K562 (cell line): ENCODE measurements around the gene CCDC85C. TPM values are rescaled to one million over a fixed set of nuclear protein-coding genes. Genes with fewer than 3 reads are reported as not detected.

Experiments used
- CREB1 ChIP-seq, 2 experiments: sonication (generic) in 1 of 2; formaldehyde crosslinking in 1 of 2; IDR thresholded peaks; 2 replicates each; pipeline versions ENCODE4 v1.6.1 to v1.8.0; 2012 to 2022; ENCODE audit warnings: inconsistent platforms in 1 of 2, mild to moderate bottlenecking in 1 of 2, missing genetic modification reagents in 1 of 2, moderate library complexity in 1 of 2
- CTBP1 ChIP-seq: fragments of 450-650 bp; IDR thresholded peaks from 2 replicates; pipeline ENCODE4 v1.6.1; 2016; ENCODE audit warnings: borderline replicate concordance
- ETV5 ChIP-seq: sonication (generic); formaldehyde crosslinking; IDR thresholded peaks from 2 replicates; pipeline ENCODE4 v1.4.0; 2020; ENCODE audit warnings: low read depth, mild to moderate bottlenecking, missing genetic modification reagents
- FOXA3 ChIP-seq, 2 experiments: fragments of 450-650 bp in 1 of 2; sonication (generic) in 1 of 2; formaldehyde crosslinking; IDR thresholded peaks in 1 of 2; conservative IDR thresholded peaks in 1 of 2; 2 replicates each; pipeline versions ENCODE4 v1.4.0 to v1.8.0; 2020 to 2022; ENCODE audit warnings: mild to moderate bottlenecking in 2 of 2, missing genetic modification reagents in 1 of 2
- FOXJ3 ChIP-seq: sonication (generic); formaldehyde crosslinking; IDR thresholded peaks from 2 replicates; pipeline ENCODE4 v1.4.0; 2020; ENCODE audit warnings: mild to moderate bottlenecking, missing genetic modification reagents
- FOXM1 ChIP-seq, 2 experiments: fragments of 450-650 bp in 1 of 2; sonication (generic) in 1 of 2; formaldehyde crosslinking in 1 of 2; IDR thresholded peaks; 2 replicates each; pipeline versions ENCODE4 v1.6.1 to v1.9.0; 2017 to 2022; ENCODE audit warnings: low read depth in 2 of 2, mild to moderate bottlenecking in 2 of 2, missing genetic modification reagents in 1 of 2, moderate library complexity in 1 of 2
- FOXP1 ChIP-seq: sonication (generic); formaldehyde crosslinking; IDR thresholded peaks from 2 replicates; pipeline ENCODE4 v1.8.0; 2022; ENCODE audit warnings: mild to moderate bottlenecking, missing genetic modification reagents
- GABPB1 ChIP-seq: sonication (generic); formaldehyde crosslinking; IDR thresholded peaks from 2 replicates; pipeline ENCODE4 v1.8.0; 2022; ENCODE audit warnings: mild to moderate bottlenecking, missing genetic modification reagents
- IRF2 ChIP-seq: sonication (generic); formaldehyde crosslinking; IDR thresholded peaks from 2 replicates; pipeline ENCODE4 v1.8.1; 2022; ENCODE audit warnings: mild to moderate bottlenecking, missing genetic modification reagents
- KDM2B ChIP-seq: fragments of 250-450 bp; sonication (Bioruptor Pico); IDR thresholded peaks from 2 replicates; pipeline ENCODE4 v1.8.0; 2021; ENCODE audit warnings: mild to moderate bottlenecking, moderate library complexity
- LCOR ChIP-seq: sonication (generic); formaldehyde crosslinking; IDR thresholded peaks from 2 replicates; pipeline ENCODE4 v1.8.0; 2022; ENCODE audit warnings: mild to moderate bottlenecking, missing genetic modification reagents
- MTA3 ChIP-seq: fragments of 450-650 bp; formaldehyde crosslinking; IDR thresholded peaks from 2 replicates; pipeline ENCODE4 v1.6.1; 2017; ENCODE audit warnings: mild to moderate bottlenecking, borderline replicate concordance
- NELFE ChIP-seq: IDR thresholded peaks from 2 replicates; pipeline ENCODE4 v1.6.1; 2011; ENCODE audit warnings: mild to moderate bottlenecking; ENCODE audit not compliant: insufficient read depth, insufficient read length
- NFATC3 ChIP-seq: fragments of 450-650 bp; IDR thresholded peaks from 2 replicates; pipeline ENCODE4 v1.6.1; 2017; ENCODE audit warnings: mild to moderate bottlenecking
- PHF8 ChIP-seq: fragments of 200-600 bp; sonication (generic); IDR thresholded peaks from 2 replicates; pipeline ENCODE4 v1.6.1; 2012; ENCODE audit warnings: mixed run types, mild to moderate bottlenecking, inconsistent platforms, low read length, moderate library complexity, borderline replicate concordance
- POLR3A ChIP-seq: IDR thresholded peaks from 2 replicates; pipeline ENCODE4 v1.6.1; 2011; ENCODE audit warnings: borderline replicate concordance, mild to moderate bottlenecking, moderate library complexity; ENCODE audit not compliant: insufficient read length, insufficient read depth; ENCODE audit errors: extremely low read depth
- RBM25 ChIP-seq: fragments of 200-400 bp; formaldehyde crosslinking; IDR thresholded peaks from 2 replicates; pipeline ENCODE4 v1.6.1; 2018; ENCODE audit warnings: low read length, low read depth, moderate library complexity; ENCODE audit not compliant: severe bottlenecking
- SMAD4 ChIP-seq: fragments of 250-450 bp; sonication (Bioruptor Pico); conservative IDR thresholded peaks from 2 replicates; pipeline ENCODE4 v1.8.0; 2021; ENCODE audit warnings: inconsistent platforms, mild to moderate bottlenecking, moderate library complexity
- TAF7 ChIP-seq: fragments of 450-650 bp; IDR thresholded peaks from 2 replicates; pipeline ENCODE4 v1.6.1; 2016; ENCODE audit warnings: missing genetic modification characterization, missing compliant biosample characterization
- TSC22D4 ChIP-seq: fragments of 450-650 bp; IDR thresholded peaks from 2 replicates; pipeline ENCODE4 v1.6.1; 2016; ENCODE audit warnings: missing genetic modification characterization, missing biosample characterization, control low read depth
- ZNF274 ChIP-seq: IDR thresholded peaks from 2 replicates; pipeline ENCODE4 v1.6.1; 2011; ENCODE audit warnings: low read depth, mild to moderate bottlenecking, low read length, moderate library complexity, borderline replicate concordance
- ZNF707 ChIP-seq: fragments of 250-450 bp; sonication (Bioruptor Pico); conservative IDR thresholded peaks from 2 replicates; pipeline ENCODE4 v1.8.0; 2022; ENCODE audit warnings: inconsistent platforms, mild to moderate bottlenecking, moderate library complexity
- polyA plus RNA-seq, 8 experiments: library from polyadenylated mRNA; depleted of rRNA in 4 of 8; stranded (reverse) in 5 of 8; unstranded in 3 of 8; fragments of >200 nt; fragmentation: Nextera tagmentation in 2 of 8; fragmentation: Illumina TruSeq in 1 of 8; extraction: Ambion mirVana in 2 of 8; extraction: Trizol in 1 of 8; gene quantifications; 2 replicates each; pipeline versions ENCODE4 v1.2.1 to v1.2.3, GENCODE V29; 2011 to 2014; ENCODE audit warnings: inconsistent platforms in 1 of 8, missing spikeins in 1 of 8
- total RNA-seq, 7 experiments: library from RNA; depleted of rRNA in 6 of 7; stranded (reverse); fragments of >200 nt in 6 of 7; fragmentation: Illumina TruSeq in 2 of 7; extraction: Trizol in 2 of 7; gene quantifications; 2 replicates each; pipeline versions ENCODE4 v1.2.1 to v1.2.3, GENCODE V29; 2011 to 2021; ENCODE audit warnings: low replicate concordance in 1 of 7
- TF ChIP-seq, protein P1 (sequence below): sonication (generic); formaldehyde crosslinking; IDR thresholded peaks from 2 replicates; pipeline ENCODE4 v1.8.0; 2022; ENCODE audit warnings: mild to moderate bottlenecking, missing genetic modification reagents
- TF ChIP-seq, protein P2 (sequence below): sonication (generic); formaldehyde crosslinking; IDR thresholded peaks from 2 replicates; pipeline ENCODE4 v1.9.0; 2022; ENCODE audit warnings: mild to moderate bottlenecking, missing genetic modification reagents
- TF ChIP-seq, protein P3 (sequence below): fragments of 250-450 bp; sonication (Bioruptor Pico); IDR thresholded peaks from 2 replicates; pipeline ENCODE4 v1.9.0; 2021; ENCODE audit warnings: mild to moderate bottlenecking, inconsistent platforms

CCDC85C gene
- total and polyA plus RNA-seq, 9 of the 15 experiments (the other 6 are each of a cell fraction or from before 2014, with no cell fraction given): 0.18 to 22.0 (median 6.3) TPM

DNA sequence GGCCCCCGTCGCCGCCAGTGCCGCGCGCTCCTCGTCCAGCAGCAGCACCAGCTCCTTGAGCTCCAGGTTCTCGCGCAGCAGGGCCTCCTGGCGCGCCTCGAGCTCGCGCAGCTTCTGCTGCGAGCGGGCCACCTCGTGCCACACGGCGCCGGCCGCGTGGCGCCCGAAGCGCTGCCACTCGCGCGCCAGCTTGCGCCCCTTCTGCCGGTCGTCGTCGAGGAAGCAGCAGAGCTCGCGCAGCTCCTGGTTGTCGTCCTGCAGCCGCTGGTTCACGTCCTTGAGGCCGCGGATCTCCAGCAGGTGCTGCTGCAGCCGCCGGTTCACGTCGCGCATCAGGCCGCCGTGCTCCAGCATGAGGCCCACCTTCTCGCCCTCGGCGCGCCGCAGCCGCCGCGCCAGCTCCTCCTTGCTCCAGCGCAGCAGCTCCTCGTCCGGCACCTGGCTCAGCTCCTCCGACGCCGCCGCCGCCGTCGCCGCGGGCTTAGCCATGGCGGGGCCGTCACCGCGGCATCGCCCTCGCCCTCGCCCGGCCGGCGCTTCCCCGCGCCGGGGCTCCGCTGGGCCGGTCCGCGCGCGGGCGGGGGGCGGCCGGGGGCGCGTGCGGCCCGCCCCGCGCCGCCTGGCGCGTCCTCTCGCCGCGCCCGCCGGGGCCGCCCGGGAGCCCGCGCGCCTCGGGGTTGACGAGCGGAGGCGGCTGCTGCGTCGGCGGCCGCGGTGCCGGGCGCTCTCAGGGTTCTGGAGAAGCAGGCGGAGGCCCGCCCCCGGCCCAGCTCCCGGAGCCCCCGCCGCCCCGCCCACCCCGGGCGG is at the start of gene CCDC85C (continued):
- TF ChIP-seq POLR3A: no peak
- TF ChIP-seq FOXP1 (CRISPR knock-in tag): peak; percentile 54; the same call in 1 of the 2 replicates
- TF ChIP-seq CTBP1: peak; percentile 39; the same call in 1 of the 2 replicates
- TF ChIP-seq, protein P1, sequence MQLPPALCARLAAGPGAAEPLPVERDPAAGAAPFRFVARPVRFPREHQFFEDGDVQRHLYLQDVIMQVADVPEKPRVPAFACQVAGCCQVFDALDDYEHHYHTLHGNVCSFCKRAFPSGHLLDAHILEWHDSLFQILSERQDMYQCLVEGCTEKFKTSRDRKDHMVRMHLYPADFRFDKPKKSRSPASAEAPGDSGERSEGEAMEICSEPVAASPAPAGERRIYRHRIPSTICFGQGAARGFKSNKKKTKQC (CRISPR knock-in tag): peak; percentile 81
- TF ChIP-seq TSC22D4 (tag): no peak
- peak; percentile 39; the same call in 1 of the 2 replicates for TF ChIP-seq SMAD4 (CRISPR knock-in tag)
- TF ChIP-seq, protein P2, sequence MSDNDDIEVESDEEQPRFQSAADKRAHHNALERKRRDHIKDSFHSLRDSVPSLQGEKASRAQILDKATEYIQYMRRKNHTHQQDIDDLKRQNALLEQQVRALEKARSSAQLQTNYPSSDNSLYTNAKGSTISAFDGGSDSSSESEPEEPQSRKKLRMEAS (CRISPR knock-in tag): peak; percentile 92
- TF ChIP-seq RBM25: no peak
- TF ChIP-seq, protein P3, sequence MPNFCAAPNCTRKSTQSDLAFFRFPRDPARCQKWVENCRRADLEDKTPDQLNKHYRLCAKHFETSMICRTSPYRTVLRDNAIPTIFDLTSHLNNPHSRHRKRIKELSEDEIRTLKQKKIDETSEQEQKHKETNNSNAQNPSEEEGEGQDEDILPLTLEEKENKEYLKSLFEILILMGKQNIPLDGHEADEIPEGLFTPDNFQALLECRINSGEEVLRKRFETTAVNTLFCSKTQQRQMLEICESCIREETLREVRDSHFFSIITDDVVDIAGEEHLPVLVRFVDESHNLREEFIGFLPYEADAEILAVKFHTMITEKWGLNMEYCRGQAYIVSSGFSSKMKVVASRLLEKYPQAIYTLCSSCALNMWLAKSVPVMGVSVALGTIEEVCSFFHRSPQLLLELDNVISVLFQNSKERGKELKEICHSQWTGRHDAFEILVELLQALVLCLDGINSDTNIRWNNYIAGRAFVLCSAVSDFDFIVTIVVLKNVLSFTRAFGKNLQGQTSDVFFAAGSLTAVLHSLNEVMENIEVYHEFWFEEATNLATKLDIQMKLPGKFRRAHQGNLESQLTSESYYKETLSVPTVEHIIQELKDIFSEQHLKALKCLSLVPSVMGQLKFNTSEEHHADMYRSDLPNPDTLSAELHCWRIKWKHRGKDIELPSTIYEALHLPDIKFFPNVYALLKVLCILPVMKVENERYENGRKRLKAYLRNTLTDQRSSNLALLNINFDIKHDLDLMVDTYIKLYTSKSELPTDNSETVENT (CRISPR knock-in tag): no peak
- TF ChIP-seq NELFE: no peak
- no peak for TF ChIP-seq FOXM1 (IDR thresholded peaks at IDR 0.05; ENCODE audit: low read depth)
- peak; percentile 47; the same call in 1 of the 2 replicates for TF ChIP-seq FOXM1 (CRISPR knock-in tag; IDR thresholded peaks at IDR 0.05; ENCODE audit: low read depth)
- TF ChIP-seq CREB1 (IDR thresholded peaks at IDR 0.05): 0 out of 2 replicates have a peak, but pooled peaks have one; percentile 29
- TF ChIP-seq CREB1 (CRISPR knock-in tag; IDR thresholded peaks at IDR 0.05): peak; percentile 48
- no peak for TF ChIP-seq NFATC3
- TF ChIP-seq MTA3: peak; percentile 19; the same call in 1 of the 2 replicates
- no peak for TF ChIP-seq TAF7 (tag)
- TF ChIP-seq KDM2B: 0 out of 2 replicates have a peak, but pooled peaks have one; percentile 11
- TF ChIP-seq FOXJ3 (CRISPR knock-in tag): no peak
- 0 out of 2 replicates have a peak, but pooled peaks have one; percentile 77 for TF ChIP-seq IRF2 (CRISPR knock-in tag)
- no peak for TF ChIP-seq LCOR
- TF ChIP-seq ZNF274: no peak
- peak in 1 of 2 experiments; percentile 33; a peak in 1 of 4 replicates for TF ChIP-seq FOXA3 (CRISPR knock-in tag; conservative IDR thresholded peaks at IDR 0.05 in 1 of 2, IDR thresholded peaks at IDR 0.05 in 1 of 2)
- TF ChIP-seq ETV5: peak; percentile 52; the same call in 1 of the 2 replicates
- peak; percentile 23; the same call in 1 of the 2 replicates for TF ChIP-seq PHF8
- TF ChIP-seq ZNF707 (CRISPR knock-in tag): no peak
- TF ChIP-seq GABPB1 (CRISPR knock-in tag): peak; percentile 27; the same call in 1 of the 2 replicates
